ENCODE data around the gene WNT1.

Gene WNT1

GRCh38 chr12:49028666-49029275 lies 50.6 kb downstream of the WNT1 start:
- Histone ChIP-seq H3K4me1 (no peaks in the 10 kb centered on the region), H3K4me3 (ENCODE audit: low read depth, low read length) (no peak overlapping the region), H3K9me3 (no peaks in the 10 kb centered on the region), H3K36me3 (peaks cover 94% of the 10 kb centered on the region), H3K27me3 (no peaks in the 10 kb centered on the region)
- TF ChIP-seq CTCF (IDR thresholded peaks at IDR 0.05; ENCODE audit: low read depth, low read length) = no peak
- DNase-seq = no peak

GRCh38 chr12:49030119-49030518 lies 52.0 kb downstream of the WNT1 start:
- DNase-seq = no peak
- Histone ChIP-seq H3K4me1 (no peaks in the 10 kb centered on the region), H3K36me3 (peaks cover 95% of the 10 kb centered on the region), H3K9me3 (no peaks in the 10 kb centered on the region), H3K27me3 (no peaks in the 10 kb centered on the region), H3K4me3 (ENCODE audit: low read depth, low read length) (no peak overlapping the region)
- no peak for TF ChIP-seq CTCF (IDR thresholded peaks at IDR 0.05; ENCODE audit: low read depth, low read length)

- Histone ChIP-seq H3K36me3 (peaks cover 92% of the 10 kb centered on the region), H3K4me1 (no peaks in the 10 kb centered on the region), H3K27me3 (no peaks in the 10 kb centered on the region), H3K4me3 (ENCODE audit: low read depth, low read length) (no peak overlapping the region), H3K9me3 (no peaks in the 10 kb centered on the region)
- no peak for TF ChIP-seq CTCF (IDR thresholded peaks at IDR 0.05; ENCODE audit: low read depth, low read length)
- no peak for DNase-seq
Observed at GRCh38 chr12:49030714-49031572, 52.8 kb downstream of the WNT1 start.

- no peak for DNase-seq
- Histone ChIP-seq H3K4me1 (no peaks in the 10 kb centered on the region), H3K36me3 (peaks cover 90% of the 10 kb centered on the region), H3K4me3 (ENCODE audit: low read depth, low read length) (no peak overlapping the region), H3K27me3 (no peaks in the 10 kb centered on the region), H3K9me3 (no peaks in the 10 kb centered on the region)
- TF ChIP-seq CTCF (IDR thresholded peaks at IDR 0.05; ENCODE audit: low read depth, low read length) = no peak
Observed at GRCh38 chr12:49031573-49032161, 53.5 kb downstream of the WNT1 start.
